ENCODE data around the gene PHACTR4.
"Not testable (repeated sequence)": the region's sequence is repeated elsewhere in the genome, so short reads cannot be mapped to it uniquely, and the experiment has no call there.

Gene PHACTR4

GRCh38 chr1:28505406-28506187, 136.1 kb downstream of the PHACTR4 start, which contains the start of gene RCC1:
TSS of gene RCC1 (plus strand) at chr1:28506043. CDS start at chr1:28529867, 23,824 bp downstream.
- peak; percentile 99 for DNase-seq

GRCh38 chr1:28506907-28507246, 137.3 kb downstream of the PHACTR4 start:
- no peak for DNase-seq

GRCh38 chr1:28507247-28507645, 137.7 kb downstream of the PHACTR4 start:
- peak; percentile 53 for DNase-seq

GRCh38 chr1:28507646-28508434, 138.3 kb downstream of the PHACTR4 start:
- peak; percentile 38 for DNase-seq

GRCh38 chr1:28508435-28508754, 138.9 kb downstream of the PHACTR4 start:
- peak; percentile 45 for DNase-seq

GRCh38 chr1:28509705-28510272, 140.2 kb downstream of the PHACTR4 start:
- peak; percentile 63 for DNase-seq

- peak; percentile 77 for DNase-seq
These were observed 140.9 kb downstream of the PHACTR4 start for GRCh38 chr1:28510273-28510969.

- peak; percentile 76 for DNase-seq
These were observed 141.5 kb downstream of the PHACTR4 start for GRCh38 chr1:28510970-28511440.

- DNase-seq: peak; percentile 52
These were observed 142.6 kb downstream of the PHACTR4 start for GRCh38 chr1:28512058-28512611.

GRCh38 chr1:28514445-28514933, 144.9 kb downstream of the PHACTR4 start:
- peak; percentile 33 for DNase-seq

- DNase-seq: peak; percentile 15
These were observed 147.0 kb downstream of the PHACTR4 start for GRCh38 chr1:28516518-28516956.

- DNase-seq: no peak
These were observed 148.1 kb downstream of the PHACTR4 start for GRCh38 chr1:28517649-28517999.

GRCh38 chr1:28518000-28518744, 148.6 kb downstream of the PHACTR4 start:
- DNase-seq: peak; percentile 94

GRCh38 chr1:28518745-28519341, 149.3 kb downstream of the PHACTR4 start:
- DNase-seq: peak; percentile 85

- no peak for DNase-seq
These were observed 150.6 kb downstream of the PHACTR4 start for GRCh38 chr1:28519946-28520725.

GRCh38 chr1:28520796-28521195, 151.3 kb downstream of the PHACTR4 start:
- not testable (repeated sequence) for DNase-seq

- no peak for DNase-seq
These were observed 152.1 kb downstream of the PHACTR4 start for GRCh38 chr1:28521502-28522164.

GRCh38 chr1:28522537-28522936, 153.0 kb downstream of the PHACTR4 start:
- not testable (repeated sequence) for DNase-seq

GRCh38 chr1:28525002-28525642, 155.6 kb downstream of the PHACTR4 start:
- DNase-seq: not testable (repeated sequence)

Data from activated CD4-positive, alpha-beta T cell treated with anti-CD3 and anti-CD28 coated beads, Interleukin-10, Interleukin-2, amounts not matched to agents 100 ng/mL and 50 ng/mL, durations not matched to agents 16 hours and 8 hours (primary cell).